Measurements from ENCODE around the gene C1QL1.

C1QL1 gene

DNA sequence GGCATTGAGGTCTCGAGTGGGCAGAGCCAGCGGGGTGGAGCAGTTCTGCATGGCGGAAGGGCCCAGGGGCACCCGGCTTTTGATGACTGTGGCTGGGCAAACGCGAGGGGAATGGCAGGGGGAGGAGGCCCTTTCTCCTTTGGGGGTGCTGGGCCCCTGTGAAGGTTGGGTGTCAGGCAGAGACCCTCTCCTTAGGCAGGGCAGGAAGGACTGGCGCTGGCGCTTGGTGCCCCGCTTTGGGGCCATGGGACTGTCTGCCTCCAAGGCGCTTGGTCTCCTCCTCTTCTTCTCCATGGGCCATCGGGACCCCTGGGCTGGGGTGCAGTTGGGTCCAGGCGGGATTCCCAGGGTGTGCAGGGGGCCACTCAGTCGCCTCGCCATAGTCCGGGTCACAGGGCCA is 40.0 kb downstream of the C1QL1 start:
- no peak for DNase-seq

DNA sequence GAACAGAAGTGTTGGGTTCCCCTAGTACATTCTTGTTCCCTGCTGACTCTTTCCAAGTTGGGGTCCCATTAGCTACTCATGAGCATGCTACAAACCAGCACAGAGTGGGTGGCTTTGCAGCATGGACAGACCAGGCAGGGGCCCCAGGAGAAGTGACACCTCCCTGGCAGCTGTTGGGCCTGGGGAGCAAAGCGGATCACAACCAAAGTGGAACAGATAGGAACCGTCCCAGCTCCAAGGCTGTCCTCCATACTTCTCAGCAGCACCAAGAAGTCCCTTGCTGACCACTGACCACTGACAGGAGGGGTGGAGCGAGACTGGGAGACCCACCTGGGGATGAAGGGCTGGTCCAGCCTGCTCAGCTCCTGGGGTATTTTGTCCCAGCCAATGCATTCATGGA is 40.4 kb downstream of the C1QL1 start:
- DNase-seq, result no peak

DNA sequence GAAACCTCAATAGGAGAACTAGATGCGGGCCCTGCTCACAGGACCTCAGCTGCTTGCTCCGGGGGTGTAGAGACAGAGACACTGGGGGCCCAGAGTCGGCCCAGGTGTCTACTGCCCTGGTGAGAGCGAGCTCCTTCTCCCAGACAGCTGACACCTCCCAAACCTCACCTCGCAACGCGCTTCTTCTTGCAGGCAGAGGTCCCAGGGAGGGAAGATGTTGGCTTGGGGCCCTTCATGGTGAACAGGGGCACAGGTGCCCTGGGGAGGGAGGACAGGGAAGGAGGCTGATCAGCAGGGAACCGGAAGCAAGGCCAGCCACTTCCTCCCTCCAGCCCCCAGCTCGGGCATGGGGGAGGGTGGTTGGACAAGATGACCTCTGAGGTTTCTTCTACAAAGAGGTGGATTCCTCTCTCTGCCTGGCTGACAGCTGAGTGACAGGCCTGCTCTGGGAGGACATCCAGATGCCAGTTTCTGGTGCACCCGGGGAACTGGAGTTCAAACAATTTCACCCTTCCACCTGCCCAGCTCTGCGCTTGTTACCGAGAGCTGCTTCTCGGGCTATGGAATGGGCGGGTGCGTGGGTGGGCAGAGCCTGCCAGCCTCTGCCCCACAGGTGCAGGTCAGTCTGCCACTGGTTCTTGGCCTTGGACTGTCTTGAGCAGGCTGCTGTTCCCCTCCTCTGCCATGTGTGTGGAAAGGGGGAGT is 41.1 kb downstream of the C1QL1 start:
- DNase-seq, result no peak

DNA sequence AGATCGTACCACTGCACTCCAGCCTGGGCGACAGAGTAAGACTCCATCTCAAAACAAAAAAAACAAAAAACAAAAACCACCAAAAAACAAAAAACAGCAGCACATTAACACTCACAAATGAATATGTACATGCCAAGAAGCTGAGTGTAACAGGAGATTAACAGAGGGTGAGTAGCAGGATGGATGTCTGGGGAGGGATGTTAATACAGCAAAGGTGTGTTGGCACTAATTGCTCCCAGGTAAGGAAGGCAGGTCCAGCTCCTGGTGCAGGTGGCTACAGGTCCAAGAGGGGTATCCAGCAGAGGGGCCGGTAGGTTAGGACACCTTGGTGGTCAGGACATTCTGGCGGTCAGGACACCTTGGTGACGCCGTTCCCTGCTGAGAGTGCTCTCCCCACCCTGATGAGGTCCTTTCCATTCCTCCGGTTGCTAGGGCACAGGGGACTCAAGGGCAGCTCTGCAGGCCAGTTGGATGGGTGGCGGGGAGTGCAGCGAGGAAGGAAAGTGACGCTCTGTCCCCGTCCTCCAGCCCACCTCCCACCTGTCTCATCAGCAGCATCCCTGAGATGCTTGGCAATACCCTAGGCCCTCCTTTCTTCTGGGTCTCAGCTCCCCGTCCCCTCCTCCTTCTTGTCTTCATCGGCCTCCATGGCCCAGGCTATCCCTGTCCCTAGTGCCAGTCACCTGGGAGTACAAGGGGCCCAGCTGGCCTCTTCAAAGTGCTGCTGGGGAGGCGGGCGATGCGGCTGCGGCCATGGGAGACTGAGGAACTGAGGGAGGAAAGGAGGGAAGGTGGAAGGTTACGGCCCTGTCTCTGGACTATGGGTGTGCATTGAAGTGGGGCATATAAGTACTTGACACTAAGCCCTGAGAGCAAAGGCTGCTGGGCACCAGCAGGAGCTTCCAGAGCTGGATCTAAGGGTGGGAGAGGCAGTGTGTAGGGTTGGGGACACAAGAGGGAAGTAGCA is 42.1 kb downstream of the C1QL1 start:
- DNase-seq, result no peak

DNA sequence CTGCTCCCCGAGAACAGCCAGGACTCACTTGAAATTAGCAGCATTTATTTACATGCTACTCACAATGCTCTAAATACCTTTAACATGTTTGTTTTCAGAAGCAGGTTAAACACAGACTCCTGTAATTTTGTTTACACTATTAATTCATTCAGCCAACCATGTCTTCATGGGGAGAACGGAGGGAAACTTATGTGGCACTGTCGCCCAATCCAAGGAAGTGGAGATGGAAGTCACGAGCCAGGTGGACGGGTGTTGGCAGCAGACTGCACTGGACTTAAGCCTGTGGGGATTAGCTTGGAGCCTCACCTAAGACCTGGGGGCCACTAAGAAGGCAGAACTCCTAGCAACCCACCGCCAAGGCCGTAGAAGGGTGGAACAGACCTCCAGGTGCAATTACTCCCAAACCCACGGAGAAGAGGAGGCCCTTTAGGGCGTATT is 44.0 kb downstream of the C1QL1 start:
- DNase-seq, result no peak

DNA sequence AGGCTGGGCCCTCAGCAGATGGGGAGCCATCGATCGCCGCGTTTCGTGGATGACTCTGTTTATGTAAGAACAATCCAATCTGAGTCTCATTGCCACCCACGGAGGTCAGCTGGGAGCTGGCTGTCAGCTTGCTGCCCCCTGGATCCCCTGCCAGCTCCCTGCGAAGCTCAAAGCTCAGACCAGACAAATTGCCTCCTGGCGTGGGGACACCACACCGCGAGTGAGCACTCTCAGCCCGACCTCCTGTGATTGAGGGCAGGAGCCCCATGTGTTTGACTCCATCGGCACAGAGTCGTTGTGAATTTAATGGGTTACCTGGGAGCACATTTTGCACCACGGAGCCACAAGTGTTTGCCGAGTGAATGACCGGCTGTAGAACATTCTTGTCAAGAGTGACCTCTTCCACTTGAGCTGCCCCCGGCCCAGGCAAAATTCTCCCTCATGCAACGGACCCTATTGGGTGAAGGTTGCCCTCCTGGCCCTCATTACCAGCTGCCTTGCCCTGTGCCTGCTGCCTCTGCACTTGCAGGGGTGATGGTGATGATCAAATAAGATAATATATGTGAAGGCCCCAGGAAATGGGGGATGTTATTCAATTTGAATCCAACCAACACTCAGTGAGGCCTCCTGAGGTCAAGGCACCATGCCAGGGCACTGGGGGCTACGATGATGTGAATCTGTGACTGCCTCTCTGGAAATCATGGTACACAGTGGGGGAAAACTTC is 45.2 kb downstream of the C1QL1 start:
- DNase-seq, result no peak

DNA sequence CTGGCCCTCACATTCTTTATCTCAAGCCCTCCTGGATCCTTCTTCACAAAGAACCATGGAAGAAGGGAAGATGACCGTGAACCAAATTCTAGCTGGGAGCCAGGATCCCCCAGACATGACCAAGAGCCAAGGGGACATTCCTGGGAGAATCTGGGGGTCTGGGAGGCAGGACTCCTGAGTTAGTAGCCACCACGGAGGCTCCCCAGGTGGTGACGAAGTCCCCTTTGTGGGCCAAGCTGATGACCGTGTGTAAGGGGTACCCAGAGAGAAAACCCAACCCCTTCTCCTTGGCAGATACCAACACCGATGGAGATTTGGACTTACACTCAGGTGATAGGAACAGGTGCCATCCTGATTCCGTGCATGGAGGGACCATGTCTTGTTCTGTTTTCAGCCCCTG is 46.0 kb downstream of the C1QL1 start:
- DNase-seq, result no peak

DNA sequence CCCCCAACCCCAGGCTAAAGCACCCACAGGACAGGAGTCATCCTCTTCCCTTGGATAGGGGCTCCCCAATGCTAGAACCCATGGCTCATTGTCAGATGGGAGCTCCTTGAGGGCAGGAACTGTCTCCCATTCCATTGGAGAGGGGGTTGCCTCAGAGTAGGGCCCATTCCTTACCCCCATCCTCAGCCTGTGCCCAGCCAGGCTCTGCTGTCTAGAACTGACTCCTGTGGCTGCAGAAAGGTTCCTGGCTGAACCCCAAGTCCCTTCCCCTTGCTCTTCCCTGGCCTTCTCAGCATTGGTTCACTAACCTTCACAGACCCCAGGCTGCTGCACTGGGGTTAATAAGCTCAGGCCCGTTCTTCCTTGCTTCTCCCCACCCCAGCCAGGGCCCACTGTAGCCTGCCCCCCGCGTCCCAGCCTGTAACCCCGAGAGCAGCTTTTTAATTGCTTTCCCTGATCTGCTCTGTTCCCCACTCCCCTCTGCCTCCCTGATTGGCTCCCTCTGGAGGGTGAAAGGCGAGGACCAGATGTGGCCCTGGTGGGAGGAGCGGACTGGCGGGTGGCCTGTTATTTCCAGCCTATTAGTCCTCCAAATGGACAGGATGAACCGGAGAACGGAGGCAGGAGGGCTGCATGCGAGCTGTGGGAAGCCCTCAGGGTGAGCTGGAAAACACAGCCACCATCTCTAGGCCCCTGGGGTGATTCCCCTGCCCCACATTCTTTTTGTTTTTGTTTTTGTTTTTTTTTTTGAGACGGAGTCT is 46.8 kb downstream of the C1QL1 start:
- DNase-seq, result no peak

DNA sequence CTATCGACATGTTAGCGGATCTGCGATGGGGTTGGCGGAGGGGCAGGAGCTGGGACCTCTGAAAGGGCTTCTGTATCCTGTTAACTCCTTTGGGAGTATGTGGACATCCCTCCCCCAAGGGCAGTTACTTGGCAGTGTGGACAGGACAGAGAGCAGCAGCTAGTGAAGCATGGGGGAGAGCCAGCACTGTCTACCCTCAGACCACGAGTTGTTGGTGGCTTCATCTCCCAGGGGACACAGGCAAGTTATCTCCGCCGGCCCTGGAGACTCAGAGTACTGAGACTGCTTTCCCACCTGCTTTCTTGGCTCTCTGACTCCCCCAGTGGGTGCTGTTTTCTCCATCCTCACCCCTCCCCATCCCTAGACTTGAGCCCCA is 47.5 kb downstream of the C1QL1 start:
- DNase-seq, result no peak

DNA sequence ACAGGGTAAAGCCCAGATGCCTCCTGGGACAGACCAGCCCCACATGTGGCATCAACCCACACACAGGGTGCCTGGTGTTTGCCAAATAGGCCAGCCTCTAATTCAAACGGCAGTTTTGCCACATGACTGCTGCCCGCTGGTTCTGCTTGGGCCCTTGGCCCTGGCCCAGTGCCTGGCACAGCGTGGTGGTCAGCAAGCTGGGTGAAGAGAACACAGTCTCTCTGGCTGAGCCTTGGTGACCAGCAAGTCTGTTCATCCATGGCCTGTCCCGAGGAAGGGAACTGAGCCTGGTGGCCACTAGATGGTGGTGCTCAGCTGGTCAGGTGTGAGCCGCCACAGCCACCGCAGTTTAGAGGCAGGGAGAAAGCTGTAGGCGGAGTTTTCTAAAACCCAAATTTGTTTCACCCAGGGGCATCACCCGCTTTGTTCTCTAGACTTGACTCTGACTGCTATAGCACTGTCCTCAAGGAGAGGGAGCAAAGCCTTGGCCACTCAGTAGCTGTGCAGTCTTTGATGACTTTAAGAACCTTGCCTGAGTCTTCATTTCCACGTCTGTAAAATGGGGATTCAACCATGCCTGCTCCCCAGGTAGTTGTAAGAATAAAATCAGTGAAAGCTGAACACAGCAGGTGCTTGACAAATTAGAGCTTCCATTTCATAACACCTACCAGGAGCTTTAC is 48.1 kb downstream of the C1QL1 start:
- no peak for DNase-seq

DNA sequence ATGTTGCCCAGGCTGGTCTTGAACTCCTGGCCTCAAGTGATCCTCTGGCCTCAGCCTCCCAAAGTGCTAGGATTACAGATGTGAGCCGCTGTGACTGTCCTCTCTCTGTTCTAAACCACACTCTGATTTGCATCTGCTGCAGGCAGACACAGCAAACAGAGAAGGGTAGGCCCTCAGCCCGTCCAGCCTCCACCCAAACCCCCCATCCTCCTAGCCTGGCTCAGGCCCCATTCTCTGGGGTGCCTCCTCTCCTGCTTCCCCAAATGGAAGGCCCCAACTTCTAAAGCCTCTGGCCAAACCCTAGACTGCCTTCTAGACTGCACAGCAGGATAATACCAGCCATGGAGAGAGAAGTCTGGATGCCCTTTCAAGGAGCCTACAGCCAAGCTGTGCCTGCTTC is 48.7 kb downstream of the C1QL1 start:
- DNase-seq, result no peak

DNA sequence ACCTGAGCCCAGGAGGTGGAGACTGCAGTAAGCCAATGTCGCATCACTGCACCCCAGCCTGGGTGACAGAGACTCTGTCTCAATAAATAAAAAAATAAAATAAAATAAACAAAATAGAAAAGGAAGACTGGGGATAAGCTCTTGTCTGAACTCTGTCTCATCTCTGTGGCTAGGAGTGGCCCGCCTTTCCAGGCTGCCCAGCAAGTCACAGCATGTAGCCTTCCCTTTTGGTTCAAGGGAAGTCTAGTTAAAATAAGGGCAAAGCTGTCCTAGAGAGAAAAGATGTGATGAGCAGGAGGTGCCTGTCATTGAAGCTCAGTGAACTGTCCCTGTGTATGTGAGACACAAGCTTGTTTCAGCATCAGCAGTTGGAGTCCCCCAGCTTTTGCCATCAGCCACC is 50.1 kb downstream of the C1QL1 start:
- no peak for DNase-seq

DNA sequence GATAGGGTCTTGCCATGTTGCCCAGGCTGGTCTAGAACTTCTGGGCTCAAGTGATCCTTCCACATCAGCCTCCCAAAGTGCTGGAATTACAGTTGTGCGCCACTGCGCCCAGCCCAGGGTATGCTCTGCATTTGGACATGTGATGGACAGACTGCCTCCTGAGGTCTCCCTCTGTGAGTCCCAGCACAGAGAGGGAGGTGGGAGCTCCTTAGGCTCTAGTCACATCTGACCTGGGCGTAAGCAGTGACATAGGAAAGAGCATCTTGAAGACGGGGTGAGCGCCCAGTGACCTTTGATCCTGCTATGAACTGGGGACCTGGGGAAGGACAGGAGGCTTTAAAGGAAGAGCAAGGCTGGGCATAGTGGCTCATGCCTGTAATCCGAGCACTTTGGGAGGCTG is 50.6 kb downstream of the C1QL1 start:
- no peak for DNase-seq

DNA sequence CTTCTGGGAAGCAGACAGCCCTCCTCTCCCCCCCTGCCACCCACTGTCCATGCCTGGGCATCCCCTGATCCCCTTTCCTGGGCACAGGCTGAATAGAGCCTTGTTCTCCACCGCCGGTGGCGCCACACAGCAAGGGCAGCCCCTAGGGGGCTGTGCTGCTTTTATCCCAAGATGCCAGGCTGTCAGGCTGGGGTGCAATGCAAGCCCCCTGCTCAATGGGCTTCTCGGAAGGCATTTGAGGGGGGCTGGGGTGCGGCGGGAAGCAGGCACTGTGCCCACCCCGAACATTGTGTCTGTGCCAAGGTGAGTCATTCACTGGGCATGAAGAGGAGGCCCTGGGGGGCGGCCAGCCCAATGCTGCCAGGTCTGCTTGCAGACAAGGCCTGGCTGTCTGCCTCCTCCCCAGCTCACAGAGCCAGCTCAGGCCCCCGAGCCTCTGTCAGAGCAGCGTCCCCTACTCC is 51.3 kb downstream of the C1QL1 start:
- no peak for DNase-seq

DNA sequence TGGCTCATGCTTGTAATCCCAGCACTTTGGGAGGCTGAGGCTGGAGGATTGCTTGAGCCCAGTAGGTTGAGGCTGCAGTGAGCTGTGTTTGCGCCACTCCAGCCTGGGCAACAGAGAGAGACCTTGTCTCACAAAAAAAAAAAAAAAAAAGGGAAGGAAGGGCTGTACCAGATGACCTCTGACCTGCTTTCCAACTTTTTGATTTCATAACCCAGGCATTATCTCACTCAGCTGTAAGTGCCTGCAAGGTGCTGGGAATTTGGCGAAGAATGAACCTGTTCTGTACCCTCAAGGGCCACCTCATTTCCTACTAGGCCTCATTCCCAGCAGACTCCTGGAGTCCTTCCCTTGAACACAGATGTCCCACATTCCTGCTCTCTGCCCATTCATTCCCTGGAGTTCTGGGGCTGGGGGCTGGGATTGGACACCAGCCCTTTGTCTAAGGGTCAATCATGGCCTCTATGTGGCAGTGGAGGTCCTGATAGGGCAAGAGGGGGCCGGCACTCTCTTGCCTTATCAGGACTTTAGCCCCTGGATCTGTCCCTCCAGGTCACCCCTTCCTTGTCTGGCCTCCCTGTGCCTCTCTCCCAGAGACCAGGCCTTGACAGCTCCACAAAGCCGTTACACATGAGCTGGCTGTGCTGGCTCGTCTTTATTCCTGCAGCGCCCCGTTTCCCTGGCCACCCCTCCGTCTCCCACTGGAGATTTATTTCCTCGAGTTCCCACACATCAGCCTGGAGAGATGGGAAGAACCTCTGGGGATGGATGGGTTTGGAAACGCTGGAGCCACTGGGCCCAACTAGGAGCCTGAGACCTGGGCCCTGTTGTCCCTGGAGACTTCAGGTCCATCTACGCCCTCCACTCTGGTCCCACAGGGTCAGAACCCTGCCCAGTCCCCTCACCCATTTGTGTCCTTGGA is 52.0 kb downstream of the C1QL1 start:
- DNase-seq, result no peak

DNA sequence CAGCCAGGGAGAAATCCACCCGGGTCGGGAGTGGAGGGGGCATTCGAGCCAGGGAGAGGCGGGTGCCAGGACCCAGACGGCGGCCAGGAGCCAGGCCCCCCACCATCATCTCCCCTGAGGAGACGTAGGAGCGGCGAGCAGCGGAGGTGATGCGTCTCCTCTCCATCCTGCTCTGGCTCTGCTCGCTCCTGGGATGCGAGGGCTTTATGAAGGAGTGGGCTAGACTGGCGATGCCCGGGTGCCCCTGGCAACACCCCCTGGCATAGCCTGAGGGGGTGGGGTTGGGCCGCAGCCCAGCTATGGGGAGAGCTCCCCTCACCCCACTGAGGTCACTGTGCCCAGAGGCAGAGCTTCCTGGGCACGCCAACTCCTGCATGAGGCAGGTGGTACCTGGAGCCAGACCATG is 52.8 kb downstream of the C1QL1 start, which contains the start of gene GFAP:
TSS of gene GFAP (minus strand) at position 180 of the 406 bp plus-strand sequence. CDS start at position 166, 14 bp downstream.
- DNase-seq, result no peak

DNA sequence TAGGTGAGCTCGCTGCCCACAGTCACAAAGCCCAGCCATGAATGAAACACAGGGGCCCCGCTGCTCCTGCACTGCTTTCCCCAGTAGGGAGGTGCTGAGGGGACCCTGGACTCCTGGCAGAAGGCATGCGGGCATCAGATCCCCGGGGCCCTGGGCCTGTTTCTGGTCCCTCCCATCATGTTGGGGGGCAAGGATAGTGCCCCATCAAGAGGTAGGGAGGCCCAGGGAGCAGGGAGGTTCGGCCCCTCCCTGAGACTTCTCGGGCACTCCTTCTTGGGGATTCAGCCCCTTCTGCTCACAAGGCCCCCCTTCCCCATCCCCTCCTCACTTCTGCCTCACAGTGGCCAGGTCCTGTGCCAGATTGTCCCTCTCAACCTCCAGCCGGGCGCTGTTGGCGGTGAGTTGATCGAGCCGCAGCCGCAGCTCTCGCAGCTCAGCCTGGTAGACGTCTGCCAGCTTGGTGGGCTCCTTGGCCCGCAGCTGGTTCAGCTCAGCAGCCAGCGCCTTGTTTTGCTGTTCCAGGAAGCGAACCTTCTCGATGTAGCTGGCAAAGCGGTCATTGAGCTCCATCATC is 53.3 kb downstream of the C1QL1 start:
- no peak for DNase-seq

DNA sequence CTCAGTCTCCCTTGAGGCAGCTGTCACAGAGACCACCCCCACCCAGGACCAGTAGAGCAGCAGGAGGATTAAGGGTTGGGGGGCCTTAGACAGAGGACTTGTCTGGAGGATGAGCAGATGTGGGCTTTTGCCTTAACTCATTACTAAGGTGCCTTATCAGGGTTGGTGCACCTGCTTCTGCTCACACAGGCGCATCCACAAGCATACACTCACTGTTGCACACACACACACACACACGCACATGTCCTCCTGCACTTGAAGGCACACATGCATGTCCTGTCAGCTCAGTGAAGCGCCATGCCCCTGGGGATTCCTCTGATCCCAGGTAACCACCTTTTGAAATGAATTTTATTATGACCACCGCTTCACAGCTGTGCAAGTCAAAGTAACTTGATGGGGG is 54.0 kb downstream of the C1QL1 start:
- no peak for DNase-seq

DNA sequence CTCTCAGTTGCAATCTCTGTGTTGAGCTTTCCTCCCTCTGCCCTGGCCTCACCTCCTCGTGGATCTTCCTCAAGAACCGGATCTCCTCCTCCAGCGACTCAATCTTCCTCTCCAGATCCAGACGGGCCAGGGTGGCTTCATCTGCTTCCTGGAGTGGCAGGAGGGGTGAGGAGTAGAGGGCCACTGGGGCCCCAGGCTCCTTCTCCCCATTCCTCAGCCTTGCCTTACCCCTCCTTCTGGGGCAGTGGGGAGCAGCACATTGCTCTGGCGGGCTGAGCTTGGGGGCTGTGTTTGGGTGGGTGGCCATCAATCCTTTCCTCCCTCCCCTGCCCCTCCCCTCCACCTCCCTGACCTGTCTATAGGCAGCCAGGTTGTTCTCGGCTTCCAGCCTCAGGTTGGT is 54.4 kb downstream of the C1QL1 start:
- no peak for DNase-seq

DNA sequence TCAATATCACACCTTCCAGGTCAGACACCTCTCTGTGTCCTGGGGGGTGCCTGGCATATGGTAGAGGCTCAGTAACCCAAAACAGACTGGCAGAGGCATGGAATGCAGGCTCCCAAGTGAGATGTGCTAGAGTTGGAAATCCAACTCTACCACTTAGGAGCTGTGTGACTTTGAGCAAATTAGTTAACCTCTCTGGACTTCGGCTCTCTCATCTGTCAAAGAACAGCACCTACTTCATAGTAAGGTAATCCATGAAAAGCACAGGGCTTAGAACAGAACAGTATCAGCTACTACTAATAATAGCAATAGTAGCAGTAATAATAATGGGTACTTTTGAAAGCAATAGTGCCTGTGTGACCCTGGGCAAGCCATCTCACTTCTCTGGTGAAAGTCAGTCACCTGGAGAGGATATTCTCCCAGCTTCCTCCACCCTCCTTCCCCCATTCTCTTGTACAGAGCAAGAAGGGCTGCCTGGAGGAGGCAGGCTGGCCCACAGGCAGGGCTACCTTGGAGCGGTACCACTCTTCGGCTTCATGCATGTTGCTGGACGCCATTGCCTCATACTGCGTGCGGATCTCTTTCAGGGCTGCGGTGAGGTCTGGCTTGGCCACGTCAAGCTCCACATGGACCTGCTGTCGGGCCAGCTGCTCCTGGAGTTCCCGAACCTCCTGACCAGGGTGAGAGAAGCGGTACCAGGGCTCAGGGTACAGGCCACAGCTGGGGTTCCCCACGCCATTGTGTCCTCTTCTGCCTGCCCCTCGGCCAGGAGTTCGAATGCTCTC is 55.1 kb downstream of the C1QL1 start:
- DNase-seq, result no peak
